NCI-H1694 (cell line): ENCODE data around the gene IL26.
"Not testable (repeated sequence)": the region's sequence is repeated elsewhere in the genome, so short reads cannot be mapped to it uniquely, and the experiment has no call there.

ENCODE experiments used
- DNase-seq: peaks from one replicate; lab custom pipeline; 2025; lab: John Stamatoyannopoulos, UW

IL26 gene

GRCh38 chr12:68240079-68240478, 14.5 kb upstream of the IL26 start:
- no peak for DNase-seq

DNA sequence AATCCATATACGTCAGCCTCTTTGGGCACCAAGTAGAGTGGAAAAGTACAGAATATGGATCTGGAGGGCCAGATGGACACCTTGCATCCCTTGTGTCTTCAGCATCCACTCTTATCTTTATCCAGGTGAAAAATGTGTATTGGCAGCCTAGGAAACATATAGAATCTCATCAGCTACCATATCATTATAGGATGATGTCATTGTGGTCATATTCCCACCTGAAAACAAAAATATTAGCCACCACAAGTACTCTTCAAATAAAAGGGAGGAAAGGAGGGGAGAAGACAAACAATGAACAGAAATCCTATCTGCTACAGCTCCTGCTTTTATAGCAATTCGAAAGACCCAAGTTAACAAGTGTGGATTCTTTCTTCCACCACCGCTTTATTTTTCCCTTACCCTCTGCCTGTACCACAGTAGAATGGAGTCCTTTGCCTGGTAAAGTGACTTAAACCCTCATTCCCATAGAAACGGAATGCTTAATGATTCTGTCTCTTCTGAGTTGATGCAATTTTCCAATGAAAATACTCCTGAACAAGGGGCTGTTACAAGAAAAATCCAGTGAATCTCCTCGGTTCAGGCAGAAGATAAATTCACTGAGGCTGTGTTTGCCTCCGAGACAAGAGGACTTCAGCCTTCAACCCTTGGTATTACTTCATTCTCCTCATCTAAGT, 13.8 kb upstream of the IL26 start:
- DNase-seq, result no peak

- DNase-seq, result no peak
These were observed 12.0 kb upstream of the IL26 start for GRCh38 chr12:68237619-68238018.

- no peak for DNase-seq
These were observed 11.5 kb upstream of the IL26 start for GRCh38 chr12:68237078-68237477.

GRCh38 chr12:68236421-68237059, 10.9 kb upstream of the IL26 start:
- DNase-seq, result no peak

GRCh38 chr12:68235576-68235975, 10.0 kb upstream of the IL26 start:
- DNase-seq, result no peak

DNA sequence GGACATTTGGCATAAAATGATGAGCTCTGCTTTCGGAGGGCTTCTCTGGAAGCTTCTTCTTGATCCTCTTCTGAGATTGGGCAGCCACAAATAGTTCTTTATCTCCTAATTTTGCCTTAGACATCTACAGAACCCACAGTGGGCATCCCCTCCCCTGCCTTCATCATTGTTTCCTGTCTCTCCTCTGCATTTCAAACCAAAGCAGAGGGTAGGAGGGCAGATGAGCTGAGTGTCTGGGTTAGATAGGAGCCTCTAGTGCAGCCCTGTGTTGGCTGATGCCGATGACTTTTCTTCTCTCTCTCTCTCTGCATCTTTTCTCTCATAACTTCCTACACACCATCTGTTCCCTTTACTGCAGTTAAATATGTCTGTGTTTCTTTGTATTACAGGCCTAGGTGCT, 8.5 kb upstream of the IL26 start:
- DNase-seq, result no peak

DNA sequence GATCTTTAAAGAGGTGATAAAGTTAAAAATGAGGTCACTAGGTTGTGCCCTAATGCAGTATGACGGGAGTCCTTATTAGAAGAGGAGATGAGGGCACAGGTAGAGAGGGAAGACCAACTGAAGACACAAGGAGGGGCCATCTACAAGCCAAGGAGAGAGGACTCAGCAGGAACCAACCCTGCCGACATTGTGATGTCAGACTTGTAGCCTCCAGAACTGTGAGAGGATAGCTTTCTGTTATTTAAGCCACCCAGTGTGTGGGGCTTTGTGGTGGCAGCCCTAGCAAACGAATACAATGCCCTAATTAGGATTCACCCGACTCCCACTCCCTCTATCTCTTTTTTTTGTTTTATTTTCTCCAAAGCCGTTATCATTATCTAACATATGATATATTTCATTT, 7.9 kb upstream of the IL26 start:
- no peak for DNase-seq

DNA sequence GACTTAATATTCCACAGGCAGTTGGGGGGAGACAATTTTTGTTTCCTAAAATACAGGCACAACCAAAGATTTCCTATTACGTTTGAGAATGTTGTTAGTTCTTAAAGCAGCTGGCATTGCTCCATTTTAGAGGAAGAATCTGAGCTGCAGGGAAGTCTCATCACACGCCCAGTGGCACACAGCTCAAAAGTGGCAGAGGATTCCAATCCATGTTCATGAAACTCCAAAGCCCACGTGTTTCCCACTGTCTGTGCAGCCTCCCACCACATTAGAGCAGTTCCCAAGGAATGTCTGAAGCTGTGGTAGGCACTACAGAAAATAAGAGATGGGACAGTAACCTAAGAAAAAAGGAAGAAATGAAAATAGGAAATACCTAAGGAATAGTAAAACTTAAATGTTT, 6.1 kb upstream of the IL26 start:
- no peak for DNase-seq

- no peak for DNase-seq
These were observed 5.6 kb upstream of the IL26 start for GRCh38 chr12:68231229-68231628.

GRCh38 chr12:68229956-68230355, 4.3 kb upstream of the IL26 start:
- DNase-seq, result no peak

DNA sequence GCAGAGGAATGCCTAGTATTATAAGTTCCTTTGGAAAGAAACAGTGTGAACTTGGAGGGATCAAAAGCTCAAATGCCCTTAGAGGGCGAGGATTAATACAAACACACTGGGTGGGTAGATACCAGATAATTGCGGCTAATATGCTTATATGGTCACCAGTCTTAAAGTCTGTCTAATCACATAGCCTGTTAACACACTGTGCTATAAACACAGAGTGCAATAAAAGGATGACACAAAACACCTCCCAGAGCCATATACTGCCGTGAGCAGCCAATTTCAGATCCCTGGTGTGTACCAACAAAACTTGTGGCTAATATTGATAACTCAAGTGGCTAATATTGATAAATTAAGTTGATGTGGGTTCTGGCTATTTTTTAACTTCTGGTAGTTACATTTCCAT, 1.7 kb upstream of the IL26 start:
- DNase-seq, result no peak

GRCh38 chr12:68224613-68225285, 861 bp downstream of the IL26 start:
- DNase-seq, result no peak

GRCh38 chr12:68223067-68223747, 2.4 kb downstream of the IL26 start:
- DNase-seq, result peak; percentile 63

DNA sequence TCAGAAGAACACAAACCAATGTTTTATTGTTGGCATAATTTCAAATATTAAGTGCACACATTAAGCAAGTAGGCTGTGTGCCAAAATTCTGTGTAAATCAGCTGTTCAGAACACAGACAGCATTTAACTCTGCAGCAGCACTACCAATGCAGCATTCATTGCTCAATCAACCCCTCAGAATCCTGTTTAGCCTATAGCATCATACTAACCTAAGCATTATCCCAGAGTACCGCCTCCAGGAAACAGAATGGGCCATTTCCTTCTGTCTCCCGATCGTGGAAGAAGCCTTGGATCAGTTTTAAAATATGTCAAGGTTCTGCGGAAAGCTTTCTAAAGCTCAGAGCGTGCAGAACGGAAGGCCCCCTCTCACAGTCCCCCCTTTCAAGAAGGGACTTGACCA, 3.3 kb downstream of the IL26 start:
- DNase-seq, result peak; percentile 76

- DNase-seq, result no peak
These were observed 4.1 kb downstream of the IL26 start for GRCh38 chr12:68221497-68221896.

DNA sequence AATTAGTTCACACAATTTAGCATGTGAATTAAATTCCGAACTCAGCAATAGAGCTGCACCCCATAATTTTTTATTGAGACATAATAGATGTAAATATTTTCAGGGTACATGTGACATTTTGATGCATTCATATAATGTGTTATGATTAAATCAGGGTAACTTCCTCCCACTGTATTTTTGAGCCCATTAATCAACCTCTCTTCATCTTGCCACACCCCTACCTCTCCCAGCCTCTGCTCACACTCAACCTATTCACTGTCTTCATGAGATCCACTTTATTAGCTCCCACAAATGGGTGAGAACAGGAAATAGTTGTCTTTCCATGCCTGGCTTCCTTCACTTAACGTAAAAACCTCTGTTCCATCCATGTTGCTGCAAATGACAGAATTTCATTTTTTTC, 14.7 kb downstream of the IL26 start:
- DNase-seq, result no peak

DNA sequence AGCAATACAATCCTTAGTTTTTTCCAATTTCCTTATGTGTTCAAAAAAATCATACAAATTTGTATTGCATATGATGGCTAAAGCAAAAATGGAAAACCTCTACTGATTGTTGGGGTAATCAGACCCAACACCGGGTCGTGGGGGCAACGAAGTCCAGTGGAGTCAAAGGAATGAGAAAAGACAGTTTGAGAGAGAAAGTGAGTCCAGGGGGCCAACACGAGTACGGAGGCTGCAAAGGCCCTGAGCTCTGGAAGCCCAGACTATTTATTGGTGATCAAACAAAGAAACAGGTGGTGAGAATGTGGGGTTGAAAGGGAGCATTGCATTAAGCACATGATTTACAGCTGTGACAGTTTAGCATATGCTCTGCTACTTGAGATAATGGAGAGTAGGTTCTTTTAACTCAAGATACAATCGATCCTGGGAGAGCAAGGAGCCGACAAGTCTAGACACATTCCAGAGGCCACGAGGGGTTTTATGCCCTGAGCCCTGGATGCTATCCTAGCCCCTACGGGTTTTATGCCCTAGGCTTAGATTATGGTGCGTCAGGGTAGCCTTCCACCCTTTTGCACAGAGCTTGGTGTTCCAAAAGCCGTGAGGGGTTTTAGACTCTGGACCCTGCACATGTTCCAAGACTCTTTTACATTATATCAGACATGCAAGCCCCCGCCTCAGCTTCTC, 16.4 kb downstream of the IL26 start:
- not testable (repeated sequence) for DNase-seq

DNA sequence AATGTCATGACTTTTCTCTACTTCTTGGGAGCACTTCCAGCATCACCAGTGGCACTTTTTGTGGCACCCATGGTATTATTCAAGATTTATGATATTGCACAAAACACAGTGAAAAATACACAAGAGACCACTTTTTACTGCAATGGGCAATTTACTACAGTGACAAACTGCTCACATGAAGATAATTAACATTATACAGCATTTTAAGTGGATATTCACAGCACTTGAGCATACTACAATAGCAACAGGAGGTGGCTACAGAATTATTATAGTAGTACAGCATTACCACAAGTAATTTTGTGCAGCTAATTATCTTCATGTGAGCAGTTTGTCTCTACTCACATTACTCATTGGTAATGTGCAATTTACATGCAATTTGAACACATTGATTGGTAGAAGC, 18.3 kb downstream of the IL26 start:
- DNase-seq, result peak; percentile 20

DNA sequence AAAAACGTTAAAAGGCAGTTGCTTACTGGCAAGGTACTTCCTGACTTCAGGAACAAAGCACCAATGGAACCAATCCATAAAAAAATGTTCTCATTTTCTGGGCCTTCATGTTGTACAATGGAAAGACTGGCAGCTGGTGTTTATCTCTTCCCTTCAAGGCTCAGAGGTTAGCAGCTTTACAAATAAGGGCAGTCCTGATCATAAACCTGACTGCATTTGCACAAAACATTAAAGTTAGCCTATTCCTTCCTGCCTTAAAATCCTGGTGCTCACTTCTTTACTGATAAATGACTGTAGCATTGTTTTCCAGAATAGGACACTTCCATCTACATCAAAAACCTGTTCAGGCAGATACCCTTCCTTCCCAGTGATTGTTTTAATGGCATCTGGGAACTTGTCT, 19.2 kb downstream of the IL26 start:
- peak; percentile 50 for DNase-seq

DNA sequence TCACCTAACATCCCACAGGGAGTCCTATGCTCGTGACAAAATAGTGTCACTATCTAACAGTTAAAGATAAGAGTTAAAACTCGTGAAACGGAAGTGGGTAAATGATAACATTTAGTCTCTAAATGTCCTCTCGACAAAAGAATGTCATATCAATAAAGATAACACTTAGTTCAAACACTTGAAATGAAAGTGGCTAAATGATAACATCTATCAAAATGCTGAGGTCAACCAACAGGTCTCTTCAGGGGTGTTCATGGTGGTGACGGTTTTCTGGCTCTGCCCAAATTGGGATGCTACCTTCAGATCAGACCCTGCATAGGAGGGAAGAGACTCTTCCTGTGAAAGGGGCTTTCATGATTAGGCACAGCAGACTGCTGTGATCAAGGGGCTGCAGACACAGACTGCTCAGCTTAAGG, 22.1 kb downstream of the IL26 start:
- no peak for DNase-seq

- no peak for DNase-seq
These were observed 24.8 kb downstream of the IL26 start for GRCh38 chr12:68200854-68201253.
